ENCODE measurements around the gene LTB4R2.

Gene LTB4R2

GRCh38 chr14:24271134-24271833 lies 38.7 kb upstream of the LTB4R2 start, which contains the start of gene RABGGTA:
TSS of gene RABGGTA (minus strand) at chr14:24271597. CDS start at chr14:24271115, 482 bp downstream.
- H3K36me3 ChIP-seq (ENCODE audit: low read depth), result peaks cover 29% of the 10 kb centered on the region
- ATAC-seq (ENCODE audit: low read depth), result peak; percentile 83

GRCh38 chr14:24271834-24272263 lies 38.1 kb upstream of the LTB4R2 start:
- Histone ChIP-seq H3K4me3 (ENCODE audit: severe bottlenecking) (peak overlapping the region; percentile 88), H3K27ac (ENCODE audit: poor library complexity, severe bottlenecking) (peak overlapping the region; percentile 98), H3K9me3 (ENCODE audit: severe bottlenecking) (no peaks in the 10 kb centered on the region), H3K36me3 (ENCODE audit: low read depth) (peaks cover 23% of the 10 kb centered on the region), H3K27me3 (ENCODE audit: insufficient read depth, poor library complexity, severe bottlenecking) (no peaks in the 10 kb centered on the region), H3K4me1 (ENCODE audit: insufficient read depth, poor library complexity, severe bottlenecking) (peaks cover 32% of the 10 kb centered on the region)
- ATAC-seq (ENCODE audit: low read depth) (no peak), DNase-seq (ENCODE audit: low spot score) (no peak)
- TF ChIP-seq CTCF (IDR thresholded peaks at IDR 0.05; ENCODE audit: poor library complexity, severe bottlenecking), result no peak

More at GRCh38 chr14:24271134-24271833, 38.7 kb upstream of the LTB4R2 start, which contains the start of gene RABGGTA:
- H3K27me3 ChIP-seq (ENCODE audit: insufficient read depth, poor library complexity, severe bottlenecking), result no peaks in the 10 kb centered on the region
- H3K9me3 ChIP-seq (ENCODE audit: severe bottlenecking), result no peaks in the 10 kb centered on the region
- H3K27ac ChIP-seq (ENCODE audit: poor library complexity, severe bottlenecking), result peak within 1 kb of the TSS; percentile 98
- peaks cover 32% of the 10 kb centered on the region for H3K4me1 ChIP-seq (ENCODE audit: insufficient read depth, poor library complexity, severe bottlenecking)
- DNase-seq (ENCODE audit: low spot score), result peak; percentile 93
- H3K4me3 ChIP-seq (ENCODE audit: severe bottlenecking), result peak within 1 kb of the TSS; percentile 88
- TF ChIP-seq CTCF (IDR thresholded peaks at IDR 0.05; ENCODE audit: poor library complexity, severe bottlenecking), result peak; percentile 97

- H3K27ac ChIP-seq (ENCODE audit: poor library complexity, severe bottlenecking), result peak overlapping the region; percentile 98
- no peak overlapping the region for H3K4me3 ChIP-seq (ENCODE audit: severe bottlenecking)
- TF ChIP-seq CTCF (IDR thresholded peaks at IDR 0.05; ENCODE audit: poor library complexity, severe bottlenecking), result no peak
Measured at GRCh38 chr14:24272467-24272866, 37.5 kb upstream of the LTB4R2 start.

GRCh38 chr14:24273422-24273998 lies 36.4 kb upstream of the LTB4R2 start:
- Histone ChIP-seq H3K27me3 (ENCODE audit: insufficient read depth, poor library complexity, severe bottlenecking) (no peaks in the 10 kb centered on the region), H3K9me3 (ENCODE audit: severe bottlenecking) (no peaks in the 10 kb centered on the region), H3K4me3 (ENCODE audit: severe bottlenecking) (no peak overlapping the region), H3K36me3 (ENCODE audit: low read depth) (peaks cover 21% of the 10 kb centered on the region), H3K4me1 (ENCODE audit: insufficient read depth, poor library complexity, severe bottlenecking) (peaks cover 32% of the 10 kb centered on the region), H3K27ac (ENCODE audit: poor library complexity, severe bottlenecking) (peak overlapping the region; percentile 98)
- DNase-seq (ENCODE audit: low spot score) (no peak), ATAC-seq (ENCODE audit: low read depth) (no peak)
- peak; percentile 39 for TF ChIP-seq CTCF (IDR thresholded peaks at IDR 0.05; ENCODE audit: poor library complexity, severe bottlenecking)

More at GRCh38 chr14:24272467-24272866, 37.5 kb upstream of the LTB4R2 start:
- Histone ChIP-seq H3K27me3 (ENCODE audit: insufficient read depth, poor library complexity, severe bottlenecking) (no peaks in the 10 kb centered on the region), H3K4me1 (ENCODE audit: insufficient read depth, poor library complexity, severe bottlenecking) (peaks cover 32% of the 10 kb centered on the region), H3K36me3 (ENCODE audit: low read depth) (peaks cover 22% of the 10 kb centered on the region), H3K9me3 (ENCODE audit: severe bottlenecking) (no peaks in the 10 kb centered on the region)
- ATAC-seq (ENCODE audit: low read depth) (no peak), DNase-seq (ENCODE audit: low spot score) (no peak)

All from RWPE2 (cell line).